GM12878 (cell line): ENCODE measurements around the gene COL9A1. TPM values are rescaled to one million over a fixed set of nuclear protein-coding genes. Genes with fewer than 3 reads are reported as not detected.

Experiments used
- ATAC-seq: fragments of 200-7000 bp; cut with Tn5 transposase; 3 replicates; pipeline ENCODE4 v1.9.1; 2020; ENCODE audit warnings: mild to moderate bottlenecking, moderate library complexity
- BruUV-seq: library from RNA; stranded (reverse); fragments of 400-500 nt; replicated peaks from 2 replicates; lab custom pipeline; 2021; lab: Mats Ljungman, UMichigan
- CTCF ChIA-PET: fragments of 300-600 bp; sonication (Branson Sonifier 250); formaldehyde crosslinking; extraction: SDS; loops from one replicate; lab custom pipeline; 2021; ENCODE audit warnings: inconsistent platforms; lab: Yijun Ruan, JAX
- POLR2A ChIA-PET: fragments of 350-600 bp; formaldehyde crosslinking; extraction: SDS; loops from one replicate; lab custom pipeline; 2021; ENCODE audit warnings: inconsistent platforms; lab: Charles Lee
- RAD21 ChIA-PET: fragments of 300-600 bp; sonication (Branson Sonifier 250); formaldehyde crosslinking; loops from one replicate; lab custom pipeline; 2023; ENCODE audit warnings: antibody characterized with exemption; ENCODE audit not compliant: unreplicated experiment; lab: Charles Lee
- SMC1A ChIA-PET: fragments of 300-600 bp; sonication (Branson Sonifier 250); formaldehyde crosslinking; loops from one replicate; lab custom pipeline; 2023; ENCODE audit not compliant: unreplicated experiment, uncharacterized antibody; lab: Charles Lee
- DNase-seq: peaks from one replicate; pipeline ENCODE4 v3.0.0-alpha.2; 2011; ENCODE audit warnings: low read depth, low spot score
- FAIRE-seq: peaks from 3 replicates; lab custom pipeline; 2011; peaks lifted over from hg19 to GRCh38; lab: Jason Lieb, UNC
- H2AFZ ChIP-seq: 2 replicates; pipeline ENCODE4 v1.6.0; 2011; ENCODE audit warnings: low read depth, low read length, control low read depth; ENCODE audit not compliant: control insufficient read depth
- H3K27ac ChIP-seq: 2 replicates; pipeline ENCODE4 v1.5.1; 2011; ENCODE audit warnings: control low read depth; ENCODE audit not compliant: control insufficient read depth, insufficient read depth
- H3K27me3 ChIP-seq, 2 experiments: replicated peaks in 1 of 2; 2 replicates each; pipeline versions ENCODE4 v1.6.0 to v1.6.1; 2011; ENCODE audit warnings: low read length in 1 of 2; ENCODE audit not compliant: control insufficient read depth in 2 of 2, insufficient read depth in 2 of 2
- H3K36me3 ChIP-seq, 2 experiments: 2 replicates each; pipeline ENCODE4 v1.5.1; 2011; ENCODE audit warnings: low read length in 1 of 2; ENCODE audit not compliant: control insufficient read depth in 2 of 2, insufficient read depth in 2 of 2
- H3K4me1 ChIP-seq: 2 replicates; pipeline ENCODE4 v1.6.1; 2011; ENCODE audit warnings: mild to moderate bottlenecking, low read length, moderate library complexity, mixed read lengths; ENCODE audit not compliant: control insufficient read depth, insufficient read depth
- H3K4me2 ChIP-seq: 2 replicates; pipeline ENCODE4 v1.6.0; 2011; ENCODE audit warnings: control low read depth; ENCODE audit not compliant: control insufficient read depth, insufficient read depth
- H3K4me3 ChIP-seq: fragments of 200-600 bp; sonication (generic); 2 replicates; pipeline ENCODE4 v1.5.1; 2016
- H3K79me2 ChIP-seq: 2 replicates; pipeline ENCODE4 v1.6.0; 2011; ENCODE audit warnings: low read length; ENCODE audit not compliant: control insufficient read depth, insufficient read depth
- H3K9ac ChIP-seq: 2 replicates; pipeline ENCODE4 v1.8.0; 2011; ENCODE audit warnings: low read length, control low read depth, mixed read lengths; ENCODE audit not compliant: control insufficient read depth, insufficient read depth
- H3K9me3 ChIP-seq: replicated peaks from 3 replicates; pipeline ENCODE4 v1.5.1; 2011; ENCODE audit warnings: mild to moderate bottlenecking, low read length; ENCODE audit not compliant: control insufficient read depth, insufficient read depth
- H4K20me1 ChIP-seq: 2 replicates; pipeline ENCODE4 v1.6.0; 2011; ENCODE audit not compliant: control insufficient read depth, insufficient read depth
- CBFB ChIP-seq: IDR thresholded peaks from 2 replicates; pipeline ENCODE4 v1.6.1; 2016; ENCODE audit warnings: antibody characterized with exemption, low read depth
- CHD2 ChIP-seq: IDR thresholded peaks from 2 replicates; pipeline ENCODE4 v1.6.1; 2011; ENCODE audit warnings: low read depth, low read length, improper control_type of control experiment, borderline replicate concordance
- NFXL1 ChIP-seq: fragments of 450-650 bp; IDR thresholded peaks from 2 replicates; pipeline ENCODE4 v1.6.1; 2017; ENCODE audit warnings: antibody characterized with exemption, mild to moderate bottlenecking, borderline replicate concordance
- NR2F1 ChIP-seq: fragments of 450-650 bp; conservative IDR thresholded peaks from 2 replicates; pipeline ENCODE4 v1.6.1; 2017; ENCODE audit warnings: mild to moderate bottlenecking
- PAX8 ChIP-seq: fragments of 450-650 bp; IDR thresholded peaks from 2 replicates; pipeline ENCODE4 v1.6.1; 2017; ENCODE audit warnings: mild to moderate bottlenecking, moderate library complexity
- POLR2AphosphoS5 ChIP-seq: IDR thresholded peaks from 2 replicates; pipeline ENCODE4 v1.6.1; 2011; ENCODE audit warnings: mild to moderate bottlenecking, low read length, inconsistent platforms
- POU2F2 ChIP-seq: IDR thresholded peaks from 3 replicates; pipeline ENCODE4 v1.6.1; 2011; ENCODE audit warnings: low read depth, mild to moderate bottlenecking, low read length, borderline replicate concordance
- RUNX3 ChIP-seq: IDR thresholded peaks from 2 replicates; pipeline ENCODE4 v1.6.1; 2012; ENCODE audit warnings: low read length, inconsistent platforms
- SUZ12 ChIP-seq: fragments of 200-600 bp; sonication (generic); IDR thresholded peaks from one replicate; pipeline ENCODE4 v1.6.1; 2018; ENCODE audit warnings: antibody characterized with exemption, mild to moderate bottlenecking; ENCODE audit not compliant: unreplicated experiment
- ZBED1 ChIP-seq: IDR thresholded peaks from 2 replicates; pipeline ENCODE4 v1.6.1; 2016; ENCODE audit warnings: borderline replicate concordance
- in situ Hi-C: fragments of 300-500 bp; cut with MboI; formaldehyde crosslinking; loops from 9 replicates; pipeline ENCODE4 v1.14.3; 2018; ENCODE audit warnings: mixed read lengths
- intact Hi-C: fragments of 100-400 bp; cut with micrococcal nuclease; formaldehyde crosslinking; loops from one replicate; pipeline ENCODE4 v1.14.2; 2022; ENCODE audit not compliant: unreplicated experiment
- polyA plus RNA-seq, 11 experiments: library from polyadenylated mRNA; depleted of rRNA in 4 of 11; unstranded in 6 of 11; stranded (reverse) in 5 of 11; fragments of >200 nt; fragmentation: Nextera tagmentation in 4 of 11; fragmentation: Illumina TruSeq in 1 of 11; extraction: Ambion mirVana in 4 of 11; extraction: Trizol in 1 of 11; gene quantifications; 1 replicate in 1 of 11; 2 replicates in 10 of 11; pipeline versions ENCODE4 v1.2.1 to v1.2.3, GENCODE V29; 2011 to 2016; ENCODE audit warnings: inconsistent platforms in 2 of 11, missing spikeins in 2 of 11, low read depth in 1 of 11
- total RNA-seq, 4 experiments: library from RNA; depleted of rRNA in 3 of 4; stranded (reverse); fragments of >200 nt in 3 of 4; fragmentation: Illumina TruSeq in 1 of 4; extraction: Trizol in 1 of 4; gene quantifications; 2 replicates each; pipeline versions ENCODE4 v1.2.1 to v1.2.3, GENCODE V29; 2013 to 2021
- TF ChIP-seq, protein P1 (sequence below): fragments of 450-650 bp; IDR thresholded peaks from 2 replicates; pipeline ENCODE4 v1.6.1; 2014; ENCODE audit warnings: mild to moderate bottlenecking
- TF ChIP-seq, protein P2 (sequence below): IDR thresholded peaks from 2 replicates; pipeline ENCODE4 v1.6.1; 2012; ENCODE audit warnings: low read length, inconsistent platforms

COL9A1 gene
- total and polyA plus RNA-seq, 10 of the 15 experiments (the other 5 are each of a cell fraction or from before 2014, with no cell fraction given), result not detected

DNA sequence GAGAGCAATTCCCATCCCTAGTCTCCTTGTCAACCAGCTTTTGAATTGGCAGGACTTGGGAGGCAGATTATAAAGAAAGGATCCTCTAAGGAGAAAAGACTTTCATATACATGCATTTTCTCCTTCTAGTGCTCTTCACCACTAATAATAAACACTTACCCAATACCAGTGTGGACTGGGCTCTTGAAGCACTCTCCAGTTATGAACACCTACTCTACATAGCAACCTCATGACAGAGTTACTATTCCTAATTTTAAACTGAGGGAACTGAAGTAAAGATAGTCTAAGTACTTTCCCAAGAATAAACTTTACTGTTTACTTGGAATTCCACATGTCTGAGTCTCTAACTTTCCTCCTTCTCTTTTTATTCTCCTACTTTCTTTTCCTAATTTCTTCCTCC is 4.8 kb downstream of the COL9A1 start:
- intact Hi-C loops, result no loop called here
- Histone ChIP-seq H3K79me2 (no peaks in the 10 kb centered on the region), H3K4me2 (no peak overlapping the region), H3K36me3 (no peaks in the 10 kb centered on the region), H3K4me3 (no peak overlapping the region), H3K9ac (no peak overlapping the region), H2AFZ (no peak overlapping the region), H3K9me3 (no peaks in the 10 kb centered on the region), H3K4me1 (no peaks in the 10 kb centered on the region), H4K20me1 (no peaks in the 10 kb centered on the region), H3K27me3 (no peaks in the 10 kb centered on the region; a peak in 1 of 4 replicates), H3K27ac (no peak overlapping the region)
- no peak for TF ChIP-seq ZBED1
- TF ChIP-seq NR2F1, result no peak
- TF ChIP-seq, protein P1, sequence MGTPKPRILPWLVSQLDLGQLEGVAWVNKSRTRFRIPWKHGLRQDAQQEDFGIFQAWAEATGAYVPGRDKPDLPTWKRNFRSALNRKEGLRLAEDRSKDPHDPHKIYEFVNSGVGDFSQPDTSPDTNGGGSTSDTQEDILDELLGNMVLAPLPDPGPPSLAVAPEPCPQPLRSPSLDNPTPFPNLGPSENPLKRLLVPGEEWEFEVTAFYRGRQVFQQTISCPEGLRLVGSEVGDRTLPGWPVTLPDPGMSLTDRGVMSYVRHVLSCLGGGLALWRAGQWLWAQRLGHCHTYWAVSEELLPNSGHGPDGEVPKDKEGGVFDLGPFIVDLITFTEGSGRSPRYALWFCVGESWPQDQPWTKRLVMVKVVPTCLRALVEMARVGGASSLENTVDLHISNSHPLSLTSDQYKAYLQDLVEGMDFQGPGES, result no peak
- TF ChIP-seq CBFB, result no peak
- TF ChIP-seq PAX8, result no peak
- TF ChIP-seq, protein P2, sequence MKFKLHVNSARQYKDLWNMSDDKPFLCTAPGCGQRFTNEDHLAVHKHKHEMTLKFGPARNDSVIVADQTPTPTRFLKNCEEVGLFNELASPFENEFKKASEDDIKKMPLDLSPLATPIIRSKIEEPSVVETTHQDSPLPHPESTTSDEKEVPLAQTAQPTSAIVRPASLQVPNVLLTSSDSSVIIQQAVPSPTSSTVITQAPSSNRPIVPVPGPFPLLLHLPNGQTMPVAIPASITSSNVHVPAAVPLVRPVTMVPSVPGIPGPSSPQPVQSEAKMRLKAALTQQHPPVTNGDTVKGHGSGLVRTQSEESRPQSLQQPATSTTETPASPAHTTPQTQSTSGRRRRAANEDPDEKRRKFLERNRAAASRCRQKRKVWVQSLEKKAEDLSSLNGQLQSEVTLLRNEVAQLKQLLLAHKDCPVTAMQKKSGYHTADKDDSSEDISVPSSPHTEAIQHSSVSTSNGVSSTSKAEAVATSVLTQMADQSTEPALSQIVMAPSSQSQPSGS, result no peak
- no peak for TF ChIP-seq CHD2
- no peak for TF ChIP-seq RUNX3
- TF ChIP-seq POLR2AphosphoS5, result no peak
- no peak for TF ChIP-seq NFXL1
- TF ChIP-seq POU2F2, result no peak
- no peak for TF ChIP-seq SUZ12
- CTCF ChIA-PET, result interaction anchor here (1.3 to 7.0 kb wide), 2 partner anchors 12 to 71 kb away, joined by 3 to 46 read pairs; no protein-coding TSS in a partner anchor
- SMC1A ChIA-PET, result no interaction called here
- POLR2A ChIA-PET, result no interaction called here
- in situ Hi-C loops, result no loop called here
- BruUV-seq, result no TSS peak
- RAD21 ChIA-PET, result no interaction called here
- DNase-seq, result no peak
- ATAC-seq, result no peak
- no peak for FAIRE-seq
